ENCODE measurements around the gene CTNNBIP1. TPM values are rescaled to one million over a fixed set of nuclear protein-coding genes. Genes with fewer than 3 reads are reported as not detected.

The CTNNBIP1 gene
- 6.4 to 10.7 TPM (median 9.1 TPM) in 5 replicates for total RNA-seq (2022; extraction: Qiagen RNA extraction; ENCODE audit: low read depth)

GRCh38 chr1:9910076-9910422 lies at the start of gene CTNNBIP1:
CTNNBIP1 (minus strand) TSS chr1:9910269; CDS start chr1:9872064, 38,205 bp downstream.

GRCh38 chr1:9942939-9943788 lies 33.1 kb upstream of the CTNNBIP1 start, which contains the start of the genes LZIC and NMNAT1:
LZIC (minus strand) TSS chr1:9943391; CDS start chr1:9936619, 6,772 bp downstream.
NMNAT1 (plus strand) TSS chr1:9943475; CDS start chr1:9972074, 28,599 bp downstream.

GRCh38 chr1:9823943-9824701 lies 85.9 kb downstream of the CTNNBIP1 start, which contains the start of gene CLSTN1:
CLSTN1 (minus strand) TSS chr1:9823965; CDS start chr1:9823733, 232 bp downstream.

Other genes starting within 250 kb of the CTNNBIP1 start
- gene CLSTN1, start 86.3 kb downstream of the CTNNBIP1 start, total RNA-seq (2022; extraction: Qiagen RNA extraction; ENCODE audit: low read depth), result 61.4 to 73.9 TPM (median 65.5 TPM) in 5 replicates
- 21.1 to 31.5 TPM (median 22.9 TPM) in 5 replicates for gene LZIC, start 33.1 kb upstream of the CTNNBIP1 start, total RNA-seq (2022; extraction: Qiagen RNA extraction; ENCODE audit: low read depth)
- gene NMNAT1, start 33.2 kb upstream of the CTNNBIP1 start, total RNA-seq (2022; extraction: Qiagen RNA extraction; ENCODE audit: low read depth), result 2.3 to 2.8 TPM (median 2.6 TPM) in 5 replicates
- 5.5 to 7.3 TPM (median 5.7 TPM) in 5 replicates for gene RBP7, start 87.0 kb upstream of the CTNNBIP1 start, total RNA-seq (2022; extraction: Qiagen RNA extraction; ENCODE audit: low read depth)
- 12.3 to 15.5 TPM (median 14.9 TPM) in 5 replicates for gene UBE4B, start 122.7 kb upstream of the CTNNBIP1 start, total RNA-seq (2022; extraction: Qiagen RNA extraction; ENCODE audit: low read depth)

All from A549 treated with CpdA at 1 μM for 4 hours (cell line).